Effector memory CD4-positive, alpha-beta T cell (primary cell): ENCODE results near the gene SERPINA9.

Experiments
- DNase-seq, 3 donors: peaks; one replicate each; pipeline ENCODE4 v3.0.0-alpha.2; 2020
- H3K27ac ChIP-seq: 2 replicates; pipeline ENCODE4 v1.7.0; 2013; ENCODE audit warnings: mild to moderate bottlenecking, low read length, moderate library complexity; ENCODE audit not compliant: insufficient read depth, poor library complexity, severe bottlenecking
- H3K27me3 ChIP-seq: replicated peaks from 2 replicates; pipeline ENCODE4 v1.7.0; 2013; ENCODE audit warnings: mild to moderate bottlenecking, low read length; ENCODE audit not compliant: insufficient read depth, control insufficient read depth, poor library complexity, severe bottlenecking
- H3K36me3 ChIP-seq: 2 replicates; pipeline ENCODE4 v1.7.0; 2013; ENCODE audit warnings: mild to moderate bottlenecking, low read length, moderate library complexity; ENCODE audit not compliant: control insufficient read depth, insufficient read depth
- H3K4me1 ChIP-seq: 2 replicates; pipeline ENCODE4 v1.7.0; 2013; ENCODE audit warnings: low read length, mild to moderate bottlenecking; ENCODE audit not compliant: control insufficient read depth, insufficient read depth, poor library complexity, severe bottlenecking
- H3K4me3 ChIP-seq: 2 replicates; pipeline ENCODE4 v1.7.0; 2013; ENCODE audit warnings: low read length, low read depth, mild to moderate bottlenecking; ENCODE audit not compliant: insufficient read depth, poor library complexity, severe bottlenecking
- H3K9me3 ChIP-seq: 2 replicates; pipeline ENCODE4 v1.7.0; 2013; ENCODE audit warnings: mild to moderate bottlenecking, low read length, moderate library complexity; ENCODE audit not compliant: control insufficient read depth

Gene SERPINA9

DNA sequence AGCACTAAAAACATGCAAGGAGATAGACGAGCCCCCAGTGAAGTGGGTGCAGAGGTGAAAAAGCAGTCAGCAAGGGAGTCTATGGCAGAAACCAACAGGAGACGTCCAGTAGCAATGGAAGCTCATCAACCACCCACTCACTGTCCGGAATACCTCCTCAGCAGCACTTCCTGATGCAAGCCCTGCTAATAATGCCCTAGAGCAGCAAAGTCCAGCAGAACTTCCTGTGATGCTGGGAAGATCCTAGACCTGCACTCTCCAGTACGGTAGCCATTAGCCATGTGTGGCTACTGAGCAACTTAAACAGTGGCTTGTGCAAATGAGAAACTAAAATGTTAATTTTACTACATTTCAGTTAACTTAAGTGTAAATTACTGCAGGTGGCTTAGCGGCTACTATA is 11.0 kb downstream of the SERPINA9 start:
- Histone ChIP-seq H3K27me3 (no peaks in the 10 kb centered on the region), H3K36me3 (no peaks in the 10 kb centered on the region), H3K27ac (no peak overlapping the region), H3K4me1 (no peaks in the 10 kb centered on the region), H3K9me3 (no peaks in the 10 kb centered on the region), H3K4me3 (no peak overlapping the region)
- DNase-seq: no peak

DNA sequence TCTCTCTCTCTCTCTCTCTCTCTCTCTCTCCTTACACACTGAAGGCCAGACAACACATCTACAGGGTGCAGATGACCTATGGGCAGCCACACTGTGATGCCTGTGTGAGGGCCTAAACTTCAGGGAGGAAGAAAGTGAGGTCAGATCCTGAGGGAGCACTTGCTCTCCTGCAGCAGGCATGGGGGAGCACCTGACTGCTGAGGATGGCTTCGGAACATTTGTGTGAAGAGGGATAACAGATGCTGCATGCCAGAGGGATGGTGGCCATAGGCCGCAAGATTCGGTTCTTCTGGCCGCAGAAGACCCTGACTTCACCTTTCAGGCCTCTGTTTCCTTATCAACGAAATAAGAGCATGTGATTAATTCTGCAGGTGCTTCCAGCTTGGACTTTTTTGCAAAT is 11.7 kb downstream of the SERPINA9 start:
- Histone ChIP-seq H3K36me3 (no peaks in the 10 kb centered on the region), H3K9me3 (no peaks in the 10 kb centered on the region), H3K4me1 (no peaks in the 10 kb centered on the region), H3K27me3 (no peaks in the 10 kb centered on the region), H3K27ac (no peak overlapping the region), H3K4me3 (no peak overlapping the region)
- no peak for DNase-seq

DNA sequence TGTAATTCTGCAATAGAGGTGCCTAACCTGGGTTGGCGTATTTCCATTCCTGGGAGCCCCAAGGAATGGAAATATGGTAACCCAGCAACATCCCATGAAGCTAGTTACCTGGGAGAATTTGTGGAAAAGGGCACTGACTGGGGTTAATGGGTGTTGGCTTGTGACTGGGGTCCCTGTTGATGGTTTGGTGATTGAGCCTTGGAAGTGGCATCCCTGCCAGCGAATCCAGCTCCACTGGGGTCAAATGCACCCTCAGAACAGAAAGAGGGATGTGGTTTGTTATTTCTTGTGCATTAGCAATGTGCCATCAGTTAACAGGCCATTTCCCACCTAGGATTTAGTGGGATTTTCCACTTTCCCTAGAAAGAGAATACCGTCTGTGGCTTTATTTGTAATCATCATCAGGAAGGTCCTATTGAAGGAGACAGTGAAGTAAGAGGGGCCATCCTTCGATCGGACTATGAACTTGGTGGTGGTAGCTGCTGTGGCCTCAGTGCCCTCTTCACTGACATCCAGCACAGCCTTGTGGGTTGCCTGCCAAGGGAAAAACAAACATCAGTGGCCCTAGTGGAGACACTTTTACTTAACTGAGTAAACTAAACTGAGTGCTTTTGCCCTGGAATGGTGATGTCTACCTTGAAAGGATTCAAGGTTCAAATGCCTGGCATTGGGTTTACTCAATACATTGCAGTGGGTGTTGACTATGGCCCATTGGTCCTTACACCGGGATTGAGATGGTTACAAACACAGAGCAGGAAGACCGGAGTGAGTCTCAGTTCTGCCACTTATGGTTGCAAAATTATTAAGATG is 13.0 kb downstream of the SERPINA9 start:
- H3K9me3 ChIP-seq: no peaks in the 10 kb centered on the region
- H3K27ac ChIP-seq: no peak overlapping the region
- H3K4me3 ChIP-seq: no peak overlapping the region
- H3K4me1 ChIP-seq: no peaks in the 10 kb centered on the region
- no peak for DNase-seq
- H3K27me3 ChIP-seq: no peaks in the 10 kb centered on the region
- H3K36me3 ChIP-seq: no peaks in the 10 kb centered on the region

DNA sequence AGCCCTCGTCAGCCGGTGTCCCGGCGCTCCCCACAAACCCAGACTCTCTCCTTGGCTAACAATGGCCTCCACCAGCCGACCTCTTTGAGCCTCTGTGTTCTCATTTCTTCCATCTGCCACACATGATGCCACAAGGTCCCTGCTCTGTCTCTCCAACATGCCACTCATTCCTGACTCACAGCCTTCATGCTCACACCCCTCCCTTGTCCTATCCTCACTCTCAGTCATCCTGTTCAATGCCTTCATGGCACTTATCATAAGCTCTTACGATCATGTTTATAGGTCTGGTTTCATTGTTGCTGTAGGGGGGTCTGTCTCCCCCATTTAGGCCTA is 13.8 kb downstream of the SERPINA9 start:
- no peak for DNase-seq
- Histone ChIP-seq H3K4me3 (no peak overlapping the region), H3K4me1 (no peaks in the 10 kb centered on the region), H3K36me3 (no peaks in the 10 kb centered on the region), H3K27me3 (no peaks in the 10 kb centered on the region), H3K9me3 (no peaks in the 10 kb centered on the region), H3K27ac (no peak overlapping the region)

- Histone ChIP-seq H3K9me3 (no peaks in the 10 kb centered on the region), H3K4me3 (no peak overlapping the region), H3K27me3 (no peaks in the 10 kb centered on the region), H3K4me1 (no peaks in the 10 kb centered on the region), H3K36me3 (no peaks in the 10 kb centered on the region), H3K27ac (no peak overlapping the region)
- DNase-seq: no peak
Measured at GRCh38 chr14:94461526-94462218, 14.3 kb downstream of the SERPINA9 start.

DNA sequence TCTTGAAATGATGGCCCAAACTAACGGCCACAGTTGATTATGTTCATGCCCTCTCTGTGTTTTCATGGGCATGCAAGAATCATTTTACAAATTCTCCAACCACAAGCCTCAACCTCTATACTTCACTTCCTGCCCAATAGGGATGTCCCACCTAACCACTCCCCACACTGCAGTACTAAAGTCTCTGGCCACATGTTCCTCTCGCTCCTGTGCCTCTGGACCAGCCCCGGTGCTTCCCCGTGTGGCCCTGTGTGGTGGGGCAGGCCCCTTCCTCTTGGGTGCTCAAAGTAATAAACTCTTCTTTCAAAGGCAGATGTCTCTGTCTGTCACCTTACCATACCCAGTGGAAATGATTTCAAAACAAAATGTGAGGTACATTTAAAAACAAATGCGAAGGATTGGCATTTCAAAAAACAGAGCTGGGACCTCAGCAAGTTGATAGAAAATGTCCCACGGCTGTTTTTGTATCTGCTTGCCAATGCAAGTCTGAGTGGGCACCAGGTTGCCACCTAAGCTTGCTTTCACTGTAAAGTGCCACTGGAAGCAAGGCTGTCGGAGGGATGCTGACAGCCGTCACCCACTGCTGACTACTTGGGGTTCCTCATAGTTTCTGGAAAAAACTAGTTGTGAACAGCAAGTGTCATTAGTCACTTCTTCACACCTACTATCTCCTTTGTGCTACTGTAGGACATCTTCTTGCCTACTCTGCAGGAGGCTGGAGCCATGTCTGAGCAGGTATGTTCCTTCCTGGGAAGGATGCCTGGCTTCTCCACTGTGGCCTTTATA is 15.2 kb downstream of the SERPINA9 start:
- no peak overlapping the region for H3K27ac ChIP-seq
- H3K4me3 ChIP-seq: no peak overlapping the region
- H3K4me1 ChIP-seq: no peaks in the 10 kb centered on the region
- no peaks in the 10 kb centered on the region for H3K9me3 ChIP-seq
- no peaks in the 10 kb centered on the region for H3K27me3 ChIP-seq
- no peaks in the 10 kb centered on the region for H3K36me3 ChIP-seq
- no peak for DNase-seq

DNA sequence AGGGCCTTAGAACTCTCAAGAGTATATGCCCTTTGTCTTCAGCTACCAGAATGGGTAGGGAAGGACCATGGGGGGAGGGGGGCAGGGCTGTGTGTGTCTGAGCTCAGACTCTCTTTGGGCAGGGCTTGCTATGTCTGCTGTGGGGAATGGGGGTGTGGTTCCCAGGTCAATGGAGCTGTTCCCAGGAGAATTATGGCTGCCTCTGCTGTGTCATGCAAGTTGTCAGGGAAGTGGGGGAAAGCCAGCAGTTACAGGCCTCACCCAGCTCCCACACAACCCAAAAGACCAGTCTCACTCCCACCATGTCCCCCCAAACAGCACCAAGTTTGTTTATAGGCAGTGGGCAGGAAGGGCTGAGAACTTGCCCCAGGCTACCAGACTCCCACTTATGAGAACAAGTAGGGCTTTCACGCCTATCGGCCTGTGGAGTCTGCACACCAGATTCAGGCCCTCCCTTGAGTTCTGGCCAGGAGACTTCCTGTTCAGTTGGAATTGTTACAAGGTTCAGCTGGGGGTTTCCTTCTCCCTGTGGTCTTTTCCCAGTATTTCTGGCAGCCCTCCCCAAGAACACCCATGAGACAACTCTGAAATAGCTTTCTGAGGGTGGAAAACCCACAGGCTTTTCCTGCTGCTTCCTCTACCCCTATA is 17.3 kb downstream of the SERPINA9 start:
- H3K36me3 ChIP-seq: no peaks in the 10 kb centered on the region
- no peaks in the 10 kb centered on the region for H3K4me1 ChIP-seq
- no peak overlapping the region for H3K27ac ChIP-seq
- H3K27me3 ChIP-seq: no peaks in the 10 kb centered on the region
- H3K9me3 ChIP-seq: no peaks in the 10 kb centered on the region
- DNase-seq: no peak
- no peak overlapping the region for H3K4me3 ChIP-seq

GRCh38 chr14:94458096-94458495 is 17.9 kb downstream of the SERPINA9 start:
- Histone ChIP-seq H3K27ac (no peak overlapping the region), H3K4me1 (no peaks in the 10 kb centered on the region), H3K36me3 (no peaks in the 10 kb centered on the region)

DNA sequence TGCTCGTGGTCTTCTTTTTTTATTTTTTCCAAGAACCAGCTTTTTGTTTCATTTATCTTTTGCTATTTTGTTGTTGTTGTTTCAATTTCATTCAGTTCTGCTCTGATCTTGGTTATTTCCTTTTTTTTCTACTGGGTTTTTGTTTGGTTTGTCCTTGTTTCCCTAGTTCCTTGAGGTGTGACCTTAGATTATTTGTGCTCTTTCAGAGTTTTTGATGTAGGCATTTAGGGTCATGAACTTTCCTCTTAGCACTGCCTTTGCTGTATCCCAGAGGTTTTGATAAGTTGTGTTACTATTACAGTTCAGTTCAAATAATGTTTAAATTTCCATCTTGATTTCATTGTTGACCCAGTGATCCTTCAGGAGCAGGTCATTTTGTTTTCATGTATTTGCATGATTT is 20.1 kb downstream of the SERPINA9 start:
- no peak for DNase-seq
- Histone ChIP-seq H3K27ac (no peak overlapping the region), H3K4me1 (no peaks in the 10 kb centered on the region), H3K36me3 (no peaks in the 10 kb centered on the region), H3K9me3 (no peaks in the 10 kb centered on the region), H3K4me3 (no peak overlapping the region), H3K27me3 (no peaks in the 10 kb centered on the region)

More at GRCh38 chr14:94458096-94458495, 17.9 kb downstream of the SERPINA9 start:
- no peaks in the 10 kb centered on the region for H3K27me3 ChIP-seq
- H3K9me3 ChIP-seq: no peaks in the 10 kb centered on the region
- no peak overlapping the region for H3K4me3 ChIP-seq
- no peak for DNase-seq
